ENCODE data around the gene NKX2-1.

DNA sequence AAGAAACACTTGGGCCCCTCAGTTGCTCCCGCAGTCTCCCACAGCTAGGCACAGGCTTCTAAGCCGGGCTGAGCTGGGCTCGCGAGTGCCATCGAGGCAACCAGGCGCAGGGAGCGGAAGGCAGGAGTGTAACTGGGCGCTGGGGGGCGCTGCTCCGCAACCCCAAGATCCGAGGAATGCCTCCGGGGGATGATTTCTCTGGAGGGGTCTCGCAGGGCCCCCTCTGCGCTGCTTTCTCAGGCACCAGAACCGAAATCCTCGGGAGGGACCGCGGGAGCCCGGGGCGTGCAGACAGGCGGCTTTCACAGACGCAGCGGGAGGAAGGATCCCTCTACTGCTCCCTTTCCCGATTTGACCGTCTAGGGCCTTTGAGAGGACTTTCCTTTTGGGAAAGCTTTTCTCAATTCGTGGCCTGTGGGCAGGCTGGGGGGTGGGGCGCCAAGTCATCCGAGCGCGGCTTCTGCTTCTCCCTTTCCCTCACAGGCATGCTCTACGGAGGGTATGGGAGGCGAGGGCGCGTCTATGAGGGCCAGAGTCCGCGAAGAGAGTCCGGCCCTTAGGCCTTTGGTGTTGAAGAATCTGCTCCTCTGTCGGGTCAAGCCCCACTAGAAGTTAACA lies 4.3 kb upstream of the NKX2-1 start:
- TF ChIP-seq SP1 (IDR thresholded peaks at IDR 0.05): no peak
- TF ChIP-seq SP1 (CRISPR knock-in tag; IDR thresholded peaks at IDR 0.05): no peak
- TF ChIP-seq, protein P1, sequence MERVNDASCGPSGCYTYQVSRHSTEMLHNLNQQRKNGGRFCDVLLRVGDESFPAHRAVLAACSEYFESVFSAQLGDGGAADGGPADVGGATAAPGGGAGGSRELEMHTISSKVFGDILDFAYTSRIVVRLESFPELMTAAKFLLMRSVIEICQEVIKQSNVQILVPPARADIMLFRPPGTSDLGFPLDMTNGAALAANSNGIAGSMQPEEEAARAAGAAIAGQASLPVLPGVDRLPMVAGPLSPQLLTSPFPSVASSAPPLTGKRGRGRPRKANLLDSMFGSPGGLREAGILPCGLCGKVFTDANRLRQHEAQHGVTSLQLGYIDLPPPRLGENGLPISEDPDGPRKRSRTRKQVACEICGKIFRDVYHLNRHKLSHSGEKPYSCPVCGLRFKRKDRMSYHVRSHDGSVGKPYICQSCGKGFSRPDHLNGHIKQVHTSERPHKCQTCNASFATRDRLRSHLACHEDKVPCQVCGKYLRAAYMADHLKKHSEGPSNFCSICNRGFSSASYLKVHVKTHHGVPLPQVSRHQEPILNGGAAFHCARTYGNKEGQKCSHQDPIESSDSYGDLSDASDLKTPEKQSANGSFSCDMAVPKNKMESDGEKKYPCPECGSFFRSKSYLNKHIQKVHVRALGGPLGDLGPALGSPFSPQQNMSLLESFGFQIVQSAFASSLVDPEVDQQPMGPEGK (CRISPR knock-in tag; IDR thresholded peaks at IDR 0.05): no peak
- TF ChIP-seq FOXK1 (CRISPR knock-in tag; IDR thresholded peaks at IDR 0.05; ENCODE audit: borderline replicate concordance, low read depth): no peak
- no peak for TF ChIP-seq CTCF (CRISPR knock-in tag; IDR thresholded peaks at IDR 0.05)
- no peak for TF ChIP-seq FOXM1 (CRISPR knock-in tag; IDR thresholded peaks at IDR 0.05)
- TF ChIP-seq ARNTL (CRISPR knock-in tag; IDR thresholded peaks at IDR 0.05): no peak
- TF ChIP-seq ZNF441 (CRISPR knock-in tag; IDR thresholded peaks at IDR 0.05; ENCODE audit: borderline replicate concordance): no peak
- no peak for TF ChIP-seq KMT2B (CRISPR knock-in tag; IDR thresholded peaks at IDR 0.05)
- TF ChIP-seq ZZZ3 (CRISPR knock-in tag; IDR thresholded peaks at IDR 0.05; ENCODE audit: borderline replicate concordance): no peak
- no peak for TF ChIP-seq ZC3H4 (CRISPR knock-in tag; IDR thresholded peaks at IDR 0.05; ENCODE audit: borderline replicate concordance)
- TF ChIP-seq TCF12 (IDR thresholded peaks at IDR 0.05): no peak
- no peak for TF ChIP-seq TCF12 (CRISPR knock-in tag; IDR thresholded peaks at IDR 0.05)
- TF ChIP-seq, protein P2, sequence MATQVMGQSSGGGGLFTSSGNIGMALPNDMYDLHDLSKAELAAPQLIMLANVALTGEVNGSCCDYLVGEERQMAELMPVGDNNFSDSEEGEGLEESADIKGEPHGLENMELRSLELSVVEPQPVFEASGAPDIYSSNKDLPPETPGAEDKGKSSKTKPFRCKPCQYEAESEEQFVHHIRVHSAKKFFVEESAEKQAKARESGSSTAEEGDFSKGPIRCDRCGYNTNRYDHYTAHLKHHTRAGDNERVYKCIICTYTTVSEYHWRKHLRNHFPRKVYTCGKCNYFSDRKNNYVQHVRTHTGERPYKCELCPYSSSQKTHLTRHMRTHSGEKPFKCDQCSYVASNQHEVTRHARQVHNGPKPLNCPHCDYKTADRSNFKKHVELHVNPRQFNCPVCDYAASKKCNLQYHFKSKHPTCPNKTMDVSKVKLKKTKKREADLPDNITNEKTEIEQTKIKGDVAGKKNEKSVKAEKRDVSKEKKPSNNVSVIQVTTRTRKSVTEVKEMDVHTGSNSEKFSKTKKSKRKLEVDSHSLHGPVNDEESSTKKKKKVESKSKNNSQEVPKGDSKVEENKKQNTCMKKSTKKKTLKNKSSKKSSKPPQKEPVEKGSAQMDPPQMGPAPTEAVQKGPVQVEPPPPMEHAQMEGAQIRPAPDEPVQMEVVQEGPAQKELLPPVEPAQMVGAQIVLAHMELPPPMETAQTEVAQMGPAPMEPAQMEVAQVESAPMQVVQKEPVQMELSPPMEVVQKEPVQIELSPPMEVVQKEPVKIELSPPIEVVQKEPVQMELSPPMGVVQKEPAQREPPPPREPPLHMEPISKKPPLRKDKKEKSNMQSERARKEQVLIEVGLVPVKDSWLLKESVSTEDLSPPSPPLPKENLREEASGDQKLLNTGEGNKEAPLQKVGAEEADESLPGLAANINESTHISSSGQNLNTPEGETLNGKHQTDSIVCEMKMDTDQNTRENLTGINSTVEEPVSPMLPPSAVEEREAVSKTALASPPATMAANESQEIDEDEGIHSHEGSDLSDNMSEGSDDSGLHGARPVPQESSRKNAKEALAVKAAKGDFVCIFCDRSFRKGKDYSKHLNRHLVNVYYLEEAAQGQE (IDR thresholded peaks at IDR 0.05; ENCODE audit: borderline replicate concordance in 1 of 2, low read depth in 1 of 2, low read length in 2 of 2): no peak

Measured in HepG2 (cell line).